ENCODE results near the gene SNED1. TPM values are rescaled to one million over a fixed set of nuclear protein-coding genes. Genes with fewer than 3 reads are reported as not detected.

Gene SNED1
- total RNA-seq, 4 donors from 2014 or later, result 18.5 to 87.1 (median 21.9) TPM

DNA sequence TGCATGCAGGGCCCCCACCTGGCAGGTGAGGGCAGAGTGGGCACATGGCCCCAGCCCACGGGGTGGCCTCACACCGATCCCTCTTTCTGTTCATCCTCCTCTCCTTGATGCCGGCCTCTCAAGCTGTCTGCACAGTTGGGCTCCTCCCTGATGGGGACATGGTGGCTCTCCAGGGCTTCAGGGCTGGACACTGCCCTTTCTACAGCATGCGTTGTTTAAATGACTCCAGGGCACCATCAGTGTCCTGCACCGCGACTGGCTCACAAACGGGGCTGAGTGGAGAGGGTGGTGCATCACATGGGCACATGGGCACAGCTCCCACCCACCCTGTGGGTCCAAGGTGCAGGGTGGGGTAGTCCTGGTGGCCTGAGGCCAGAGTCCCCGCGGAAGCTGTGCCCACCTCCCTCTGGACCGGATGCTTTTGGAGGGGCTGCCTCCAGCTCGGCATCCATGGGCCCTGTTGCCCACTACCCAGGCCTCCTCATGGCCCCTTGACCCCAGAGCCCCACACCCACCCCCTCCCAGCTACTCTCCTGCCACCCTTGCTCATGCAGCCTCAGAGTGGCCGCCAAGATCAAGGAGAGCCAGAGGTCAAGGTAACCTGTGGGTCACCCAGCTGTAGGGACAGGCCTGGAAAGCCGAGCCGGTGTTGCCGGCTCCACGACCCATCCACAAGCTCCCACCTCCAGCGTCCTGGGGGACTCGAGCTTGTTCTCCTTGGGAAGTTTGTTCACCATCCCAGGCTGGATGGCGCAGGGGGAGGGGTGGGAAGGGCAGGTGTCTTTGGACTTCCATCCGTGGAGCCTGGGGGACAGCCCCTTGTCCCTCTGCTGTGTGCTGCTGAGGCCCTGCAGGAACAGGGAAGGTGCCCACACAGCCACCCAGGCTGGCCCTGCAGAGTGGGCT lies 12.3 kb upstream of the SNED1 start:
- peaks cover 0 to 2% of the 10 kb centered on the region in 2 donors for H3K4me1 ChIP-seq
- intact Hi-C loops (cut with DNase I; ENCODE audit: low total_unique reads), result no loop called here
- H3K4me3 ChIP-seq, result no peak overlapping the region
- no peaks in the 10 kb centered on the region for H3K36me3 ChIP-seq
- no peak for TF ChIP-seq POLR2A (IDR thresholded peaks at IDR 0.05)
- TF ChIP-seq, protein P1, sequence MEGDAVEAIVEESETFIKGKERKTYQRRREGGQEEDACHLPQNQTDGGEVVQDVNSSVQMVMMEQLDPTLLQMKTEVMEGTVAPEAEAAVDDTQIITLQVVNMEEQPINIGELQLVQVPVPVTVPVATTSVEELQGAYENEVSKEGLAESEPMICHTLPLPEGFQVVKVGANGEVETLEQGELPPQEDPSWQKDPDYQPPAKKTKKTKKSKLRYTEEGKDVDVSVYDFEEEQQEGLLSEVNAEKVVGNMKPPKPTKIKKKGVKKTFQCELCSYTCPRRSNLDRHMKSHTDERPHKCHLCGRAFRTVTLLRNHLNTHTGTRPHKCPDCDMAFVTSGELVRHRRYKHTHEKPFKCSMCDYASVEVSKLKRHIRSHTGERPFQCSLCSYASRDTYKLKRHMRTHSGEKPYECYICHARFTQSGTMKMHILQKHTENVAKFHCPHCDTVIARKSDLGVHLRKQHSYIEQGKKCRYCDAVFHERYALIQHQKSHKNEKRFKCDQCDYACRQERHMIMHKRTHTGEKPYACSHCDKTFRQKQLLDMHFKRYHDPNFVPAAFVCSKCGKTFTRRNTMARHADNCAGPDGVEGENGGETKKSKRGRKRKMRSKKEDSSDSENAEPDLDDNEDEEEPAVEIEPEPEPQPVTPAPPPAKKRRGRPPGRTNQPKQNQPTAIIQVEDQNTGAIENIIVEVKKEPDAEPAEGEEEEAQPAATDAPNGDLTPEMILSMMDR (IDR thresholded peaks at IDR 0.05), result no peak
- DNase-seq, result peak in 1 of 2 donors; percentile 20
- no peaks in the 10 kb centered on the region for H3K27me3 ChIP-seq
- peak overlapping the region in 1 of 2 donors; percentile 53 for H3K27ac ChIP-seq
- H3K9me3 ChIP-seq, result no peaks in the 10 kb centered on the region

DNA sequence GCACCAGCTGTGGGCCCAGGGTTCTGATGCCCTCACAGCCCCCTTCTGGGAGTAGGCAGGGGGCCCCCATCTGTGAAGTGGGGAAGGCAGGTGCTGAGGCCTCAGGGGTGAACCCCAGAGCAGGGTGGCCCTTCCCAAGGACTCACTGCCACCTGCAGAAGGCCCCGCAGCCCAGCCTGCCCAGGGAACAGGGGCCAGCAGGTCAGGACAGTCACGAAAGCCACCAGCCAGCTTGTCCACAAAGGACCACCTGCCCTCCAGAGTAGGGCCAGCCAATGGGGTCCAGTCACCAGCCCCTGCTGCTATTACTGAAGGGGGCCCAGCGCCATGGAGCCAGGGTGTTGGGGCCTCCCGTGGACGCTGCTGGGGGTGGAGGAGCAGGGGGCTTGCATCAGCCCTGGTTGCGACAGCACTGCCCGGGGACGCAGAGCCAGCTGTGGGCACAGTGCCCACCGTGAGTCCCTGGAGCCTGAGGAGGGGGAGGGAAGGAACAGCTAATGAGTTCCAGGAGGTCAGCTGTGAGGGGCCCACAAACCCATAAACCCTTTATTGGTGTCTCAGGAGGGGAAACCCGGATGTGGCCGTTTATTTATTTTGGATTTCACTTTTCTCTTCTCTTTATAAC lies 11.5 kb upstream of the SNED1 start:
- H3K4me1 ChIP-seq, result peaks cover 0 to 8% of the 10 kb centered on the region in 2 donors
- peak; percentile 56 to 67 for DNase-seq
- TF ChIP-seq POLR2A (IDR thresholded peaks at IDR 0.05), result no peak
- H3K27ac ChIP-seq, result peak overlapping the region in 1 of 2 donors; percentile 53
- H3K36me3 ChIP-seq, result no peaks in the 10 kb centered on the region
- H3K9me3 ChIP-seq, result no peaks in the 10 kb centered on the region
- intact Hi-C loops (cut with DNase I; ENCODE audit: low total_unique reads), result no loop called here
- no peaks in the 10 kb centered on the region for H3K27me3 ChIP-seq
- no peak overlapping the region for H3K4me3 ChIP-seq

DNA sequence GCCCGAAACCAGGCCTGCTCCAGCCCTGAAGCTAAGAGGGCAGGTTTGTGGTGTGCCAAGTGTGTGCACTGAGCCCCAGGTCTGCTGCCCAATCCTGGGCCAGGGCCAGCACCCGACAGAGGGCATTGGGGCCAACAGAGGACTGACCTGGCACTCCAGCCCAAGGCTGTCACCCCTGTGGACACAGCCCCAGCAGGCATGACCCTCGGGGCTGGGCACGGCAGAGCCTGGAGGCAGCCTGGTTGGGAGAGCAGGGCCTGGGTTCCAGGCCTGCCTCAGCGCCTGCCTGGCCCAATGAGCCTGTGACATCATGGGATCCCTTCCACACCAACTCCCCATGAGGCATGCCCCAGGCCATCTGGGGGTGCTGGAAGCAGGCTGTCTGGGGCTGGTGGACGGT lies 10.8 kb upstream of the SNED1 start:
- Histone ChIP-seq H3K36me3 (no peaks in the 10 kb centered on the region), H3K4me3 (no peak overlapping the region), H3K27me3 (no peaks in the 10 kb centered on the region), H3K4me1 (peaks cover 0 to 13% of the 10 kb centered on the region in 2 donors), H3K9me3 (no peaks in the 10 kb centered on the region), H3K27ac (peak overlapping the region in 1 of 2 donors; percentile 53)
- TF ChIP-seq, protein P1 (IDR thresholded peaks at IDR 0.05), result no peak
- TF ChIP-seq POLR2A (IDR thresholded peaks at IDR 0.05), result no peak
- peak in 1 of 2 donors; percentile 19 for DNase-seq
- intact Hi-C loops (cut with DNase I; ENCODE audit: low total_unique reads), result no loop called here

DNA sequence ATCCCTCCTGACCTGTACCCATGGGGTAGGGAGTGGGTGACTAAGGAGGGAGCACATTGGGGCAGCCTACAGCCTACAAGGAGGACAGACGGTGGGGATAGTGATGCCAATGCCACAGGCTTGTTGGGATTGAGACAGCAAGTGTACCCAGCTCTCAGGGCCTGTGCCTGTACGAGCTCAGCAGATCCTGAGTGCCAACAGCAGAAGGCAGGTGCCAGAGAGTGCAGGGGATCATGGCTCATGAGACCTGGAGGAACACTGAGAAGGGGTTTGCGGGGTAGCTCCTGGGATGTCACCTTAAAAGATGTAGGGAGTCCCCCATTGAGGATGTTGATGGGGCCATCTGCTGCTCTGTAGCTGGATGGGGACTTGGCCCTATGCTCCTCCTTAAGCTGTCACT lies 10.3 kb upstream of the SNED1 start:
- Histone ChIP-seq H3K4me1 (peaks cover 0 to 13% of the 10 kb centered on the region in 2 donors), H3K9me3 (no peaks in the 10 kb centered on the region), H3K27ac (peak overlapping the region in 1 of 2 donors; percentile 53), H3K36me3 (no peaks in the 10 kb centered on the region), H3K4me3 (no peak overlapping the region), H3K27me3 (no peaks in the 10 kb centered on the region)
- peak in 1 of 2 donors; percentile 18 for DNase-seq
- intact Hi-C loops (cut with DNase I; ENCODE audit: low total_unique reads), result no loop called here
- TF ChIP-seq, protein P1 (IDR thresholded peaks at IDR 0.05), result no peak
- TF ChIP-seq POLR2A (IDR thresholded peaks at IDR 0.05), result no peak

DNA sequence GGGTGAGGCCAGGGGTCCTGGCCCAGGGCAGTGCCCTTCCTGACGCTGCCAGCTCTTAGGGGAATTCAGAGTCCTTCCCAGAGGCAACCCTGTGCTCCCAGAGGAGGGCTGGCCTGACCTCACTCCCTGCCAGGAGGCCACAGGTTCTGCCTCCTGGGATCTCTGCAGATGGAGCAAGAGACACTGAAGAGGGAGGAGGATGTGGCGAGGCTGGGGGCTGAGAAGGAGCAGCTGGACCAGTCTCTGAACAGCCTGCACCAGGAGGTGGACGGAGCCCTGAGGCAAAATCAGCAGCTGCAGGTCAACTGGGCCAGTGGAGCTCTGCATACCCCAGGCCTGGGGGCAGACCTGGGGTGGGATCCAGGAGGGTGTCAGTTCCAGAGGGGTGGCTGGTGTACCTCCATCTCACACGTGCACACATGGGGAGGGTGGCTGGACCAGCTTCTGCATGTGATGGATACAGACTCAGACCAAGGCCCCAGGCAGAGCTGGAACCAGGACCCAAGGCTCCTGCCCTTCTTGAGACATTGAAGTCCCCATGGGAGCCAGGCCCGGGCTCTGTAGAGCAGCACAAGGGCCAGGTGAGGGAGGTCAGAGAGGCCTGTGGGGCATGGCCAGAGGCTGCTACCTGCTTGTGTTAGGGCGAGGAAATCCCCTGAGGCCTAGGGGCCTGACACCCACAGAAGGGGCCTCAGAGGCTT lies 9.7 kb upstream of the SNED1 start:
- TF ChIP-seq POLR2A (IDR thresholded peaks at IDR 0.05), result no peak
- TF ChIP-seq, protein P1 (IDR thresholded peaks at IDR 0.05), result no peak
- no peaks in the 10 kb centered on the region for H3K9me3 ChIP-seq
- no peaks in the 10 kb centered on the region for H3K36me3 ChIP-seq
- H3K4me3 ChIP-seq, result no peak overlapping the region
- H3K27ac ChIP-seq, result peak overlapping the region in 1 of 2 donors; percentile 53
- intact Hi-C loops (cut with DNase I; ENCODE audit: low total_unique reads), result no loop called here
- no peaks in the 10 kb centered on the region for H3K27me3 ChIP-seq
- H3K4me1 ChIP-seq, result peaks cover 0 to 13% of the 10 kb centered on the region in 2 donors
- peak in 1 of 2 donors; percentile 16 for DNase-seq
